NK-92 treated with Interleukin-12 subunit alpha and Interleukin-12 subunit beta, amount 100 ng/mL, for 24 hours (cell line): ENCODE measurements around the gene EXD3.

ENCODE experiments used
- DNase-seq: peaks from one replicate; lab custom pipeline; 2025; lab: John Stamatoyannopoulos, UW

The EXD3 gene

GRCh38 chr9:137432687-137433348 is 9.9 kb upstream of the EXD3 start:
- DNase-seq = no peak

- DNase-seq = no peak
These were observed 8.5 kb upstream of the EXD3 start for GRCh38 chr9:137431416-137431931.

GRCh38 chr9:137430723-137431415 is 7.9 kb upstream of the EXD3 start:
- DNase-seq = no peak

- DNase-seq = no peak
These were observed 7.2 kb upstream of the EXD3 start for GRCh38 chr9:137429974-137430722.

GRCh38 chr9:137429546-137429890 is 6.6 kb upstream of the EXD3 start:
- no peak for DNase-seq

- DNase-seq = no peak
These were observed 6.0 kb upstream of the EXD3 start for GRCh38 chr9:137428841-137429545.

GRCh38 chr9:137428311-137428630 is 5.3 kb upstream of the EXD3 start:
- no peak for DNase-seq

- DNase-seq = no peak
These were observed 4.7 kb upstream of the EXD3 start for GRCh38 chr9:137427454-137428310.

- no peak for DNase-seq
These were observed 3.2 kb upstream of the EXD3 start for GRCh38 chr9:137426018-137426681.

- DNase-seq = no peak
These were observed 741 bp upstream of the EXD3 start for GRCh38 chr9:137423514-137424291.

- no peak for DNase-seq
These were observed 941 bp downstream of the EXD3 start for GRCh38 chr9:137421838-137422603.

GRCh38 chr9:137417161-137418021 is 5.6 kb downstream of the EXD3 start:
- no peak for DNase-seq

GRCh38 chr9:137416563-137417151 is 6.3 kb downstream of the EXD3 start:
- no peak for DNase-seq

- no peak for DNase-seq
These were observed 6.9 kb downstream of the EXD3 start for GRCh38 chr9:137416006-137416562.

- no peak for DNase-seq
These were observed 7.5 kb downstream of the EXD3 start for GRCh38 chr9:137415451-137415850.

- no peak for DNase-seq
These were observed 10.5 kb downstream of the EXD3 start for GRCh38 chr9:137412431-137412830.

- DNase-seq = peak; percentile 35
These were observed 11.1 kb downstream of the EXD3 start for GRCh38 chr9:137411645-137412380.
